RWPE1 (cell line): ENCODE data around the gene TARBP1.

Experiments
- CTCF ChIA-PET: fragments of 350-600 bp; sonication (Branson Sonifier 250); formaldehyde crosslinking; extraction: SDS; loops from one replicate; lab custom pipeline; 2021; lab: Yijun Ruan, JAX
- POLR2A ChIA-PET: fragments of 400-600 bp; formaldehyde crosslinking; extraction: SDS; loops from one replicate; lab custom pipeline; 2020; ENCODE audit warnings: antibody characterized with exemption; ENCODE audit not compliant: low non-redundant PET; lab: Yijun Ruan, JAX
- DNase-seq: peaks from one replicate; pipeline ENCODE4 v3.0.0; 2012; ENCODE audit warnings: low spot score
- H3K27ac ChIP-seq: fragments of 450-650 bp; 2 replicates; pipeline ENCODE4 v1.5.1; 2017
- CTCF ChIP-seq: fragments of 450-650 bp; conservative IDR thresholded peaks from 2 replicates; pipeline ENCODE4 v1.5.1; 2017; ENCODE audit warnings: low read depth, mild to moderate bottlenecking

TARBP1 gene

GRCh38 chr1:234478481-234479309, at the start of gene TARBP1:
Gene TARBP1 (minus strand): TSS chr1:234479179. CDS start chr1:234479103, 76 bp downstream.
- H3K27ac ChIP-seq, result peak within 1 kb of the TSS; percentile 91
- POLR2A ChIA-PET, result interaction anchor here (0.8 kb wide), 1 partner anchor 21 kb away, joined by 3 read pairs; no protein-coding TSS in a partner anchor
- CTCF ChIA-PET, result interaction anchor here (0.5 to 1.3 kb wide), 5 partner anchors 8 to 605 kb away, joined by 3 read pairs; no protein-coding TSS in a partner anchor
- DNase-seq, result peak; percentile 81
- peak; percentile 39 for TF ChIP-seq CTCF

GRCh38 chr1:234528074-234528865, 49.3 kb upstream of the TARBP1 start:
- POLR2A ChIA-PET, result no interaction called here
- no peak overlapping the region for H3K27ac ChIP-seq
- no peak for TF ChIP-seq CTCF
- CTCF ChIA-PET, result no interaction called here
- no peak for DNase-seq

GRCh38 chr1:234527346-234527745, 48.4 kb upstream of the TARBP1 start:
- CTCF ChIA-PET, result interaction anchor here (0.6 kb wide), 1 partner anchor 49 kb away, joined by 3 read pairs; the partner anchor contains the start of gene TARBP1

DNA sequence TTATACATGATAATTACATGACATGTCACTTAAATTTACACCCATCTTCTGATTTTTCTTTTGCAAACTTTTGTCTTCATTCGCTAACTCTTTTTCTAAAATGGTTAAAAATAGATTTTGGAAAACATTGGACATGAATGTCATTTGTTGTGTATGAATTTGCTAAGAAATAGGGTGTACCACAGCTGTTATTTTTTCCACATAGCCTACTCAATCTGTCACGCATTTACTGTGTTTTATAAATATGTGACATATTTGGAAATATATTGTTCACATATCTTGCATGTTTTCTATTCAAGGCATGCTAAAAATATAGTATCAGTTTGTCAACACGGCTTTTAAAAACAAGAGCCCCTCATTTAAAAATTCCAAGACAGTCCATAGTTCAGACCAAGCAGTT, 47.9 kb upstream of the TARBP1 start:
- TF ChIP-seq CTCF, result no peak
- DNase-seq, result no peak
- CTCF ChIA-PET, result interaction anchor here (0.6 kb wide), 1 partner anchor 48 kb away, joined by 3 read pairs; the partner anchor contains the start of gene TARBP1
- POLR2A ChIA-PET, result no interaction called here
- no peak overlapping the region for H3K27ac ChIP-seq

More at GRCh38 chr1:234527346-234527745, 48.4 kb upstream of the TARBP1 start:
- DNase-seq, result no peak
- POLR2A ChIA-PET, result no interaction called here
- H3K27ac ChIP-seq, result no peak overlapping the region
- TF ChIP-seq CTCF, result no peak

- ChIA-PET CTCF (interaction anchor here (0.7 to 0.8 kb wide), 2 partner anchors 17 to 26 kb away, joined by 3 read pairs; no protein-coding TSS in a partner anchor), POLR2A (no interaction called here)
- H3K27ac ChIP-seq, result no peak overlapping the region
- TF ChIP-seq CTCF, result no peak
- DNase-seq, result no peak
These were observed 46.3 kb upstream of the TARBP1 start for GRCh38 chr1:234525099-234525799.
